Stomach smooth muscle (tissue), 2 donors: ENCODE results near the gene BACE2.

ENCODE experiments used
- H3K27ac ChIP-seq: one replicate; pipeline ENCODE4 v1.7.0; 2013; ENCODE audit warnings: mild to moderate bottlenecking, low read length, inconsistent platforms
- H3K27me3 ChIP-seq, 2 donors: one replicate each; pipeline ENCODE4 v1.7.0; 2013; ENCODE audit warnings: low read length in 2 of 2; ENCODE audit not compliant: insufficient read depth in 2 of 2, control insufficient read depth in 1 of 2
- H3K36me3 ChIP-seq, 2 donors: one replicate each; pipeline ENCODE4 v1.7.0; 2013; ENCODE audit warnings: low read length in 2 of 2; ENCODE audit not compliant: control insufficient read depth in 2 of 2, insufficient read depth in 2 of 2
- H3K4me1 ChIP-seq: one replicate; pipeline ENCODE4 v1.7.0; 2013; ENCODE audit warnings: low read length; ENCODE audit not compliant: control insufficient read depth, insufficient read depth
- H3K4me3 ChIP-seq, 2 donors: one replicate each; pipeline ENCODE4 v1.7.0; 2013; ENCODE audit warnings: low read length in 2 of 2
- H3K9ac ChIP-seq, 2 donors: one replicate each; pipeline ENCODE4 v1.7.0; 2013; ENCODE audit warnings: low read length in 2 of 2, mild to moderate bottlenecking in 1 of 2
- H3K9me3 ChIP-seq, 2 donors: one replicate each; pipeline ENCODE4 v1.7.0; 2013; ENCODE audit warnings: low read length in 2 of 2; ENCODE audit not compliant: control insufficient read depth in 2 of 2
- donor health status: healthy.
- donor health status: Pancreatic carcinoma.

The BACE2 gene

DNA sequence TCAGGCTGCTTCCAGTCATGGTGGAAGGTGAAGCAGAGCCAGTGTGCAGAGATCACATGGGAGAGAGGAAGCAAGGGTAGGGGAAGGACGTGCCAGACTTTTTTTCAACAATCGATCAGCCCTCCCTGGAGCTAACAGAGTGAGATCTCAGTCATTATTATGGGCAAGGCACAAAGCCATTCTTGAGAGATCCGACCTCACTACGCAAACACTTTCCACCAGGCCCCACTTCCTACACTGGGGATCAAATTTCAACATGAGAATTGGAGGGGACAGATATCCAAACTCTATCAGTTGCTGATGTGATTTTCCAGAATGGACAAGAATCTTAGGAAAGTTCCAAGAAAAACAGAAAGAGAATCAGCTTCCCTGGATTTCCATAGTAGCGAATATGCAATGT, 60.5 kb downstream of the BACE2 start:
- Histone ChIP-seq H3K4me3 (no peak overlapping the region), H3K27me3 (no peaks in the 10 kb centered on the region), H3K9ac (no peak overlapping the region), H3K4me1 (no peaks in the 10 kb centered on the region), H3K36me3 (peaks cover 7 to 31% of the 10 kb centered on the region in 2 donors), H3K27ac (no peak overlapping the region), H3K9me3 (no peaks in the 10 kb centered on the region)

GRCh38 chr21:41228958-41229357, 61.0 kb downstream of the BACE2 start:
- Histone ChIP-seq H3K36me3 (peaks cover 7 to 31% of the 10 kb centered on the region in 2 donors), H3K9ac (no peak overlapping the region), H3K27me3 (no peaks in the 10 kb centered on the region), H3K4me1 (no peaks in the 10 kb centered on the region), H3K9me3 (no peaks in the 10 kb centered on the region), H3K4me3 (no peak overlapping the region), H3K27ac (no peak overlapping the region)

GRCh38 chr21:41229509-41230248, 61.7 kb downstream of the BACE2 start:
- Histone ChIP-seq H3K4me3 (no peak overlapping the region), H3K9me3 (no peaks in the 10 kb centered on the region), H3K27ac (no peak overlapping the region), H3K36me3 (peaks cover 7 to 31% of the 10 kb centered on the region in 2 donors), H3K9ac (no peak overlapping the region), H3K27me3 (no peaks in the 10 kb centered on the region), H3K4me1 (no peaks in the 10 kb centered on the region)

GRCh38 chr21:41230497-41230896, 62.5 kb downstream of the BACE2 start:
- Histone ChIP-seq H3K27ac (no peak overlapping the region), H3K9ac (no peak overlapping the region), H3K9me3 (no peaks in the 10 kb centered on the region), H3K36me3 (peaks cover 7 to 31% of the 10 kb centered on the region in 2 donors), H3K4me3 (no peak overlapping the region), H3K27me3 (no peaks in the 10 kb centered on the region), H3K4me1 (no peaks in the 10 kb centered on the region)

DNA sequence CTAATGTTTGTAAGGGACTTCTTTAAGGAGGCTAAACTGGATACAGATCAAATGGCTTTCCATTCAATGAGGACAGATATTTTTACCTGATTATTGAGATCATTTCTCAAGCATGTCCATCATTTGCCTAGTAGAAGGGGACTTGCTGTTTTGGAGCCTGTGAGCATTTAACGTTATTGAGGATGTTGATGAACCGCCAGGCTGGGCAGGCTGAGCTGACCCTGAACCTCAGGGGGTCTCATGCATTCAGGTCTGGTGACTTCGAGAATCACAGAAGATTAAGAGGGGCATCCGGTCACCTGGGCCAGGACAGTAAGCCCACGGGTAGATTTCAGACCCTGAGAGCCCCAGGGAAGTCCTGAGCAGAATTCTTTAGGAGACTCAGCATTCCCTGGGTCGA, 63.1 kb downstream of the BACE2 start:
- no peaks in the 10 kb centered on the region for H3K4me1 ChIP-seq
- peaks cover 7 to 28% of the 10 kb centered on the region in 2 donors for H3K36me3 ChIP-seq
- no peak overlapping the region for H3K9ac ChIP-seq
- no peaks in the 10 kb centered on the region for H3K27me3 ChIP-seq
- no peak overlapping the region for H3K27ac ChIP-seq
- H3K9me3 ChIP-seq: no peaks in the 10 kb centered on the region
- H3K4me3 ChIP-seq: no peak overlapping the region

DNA sequence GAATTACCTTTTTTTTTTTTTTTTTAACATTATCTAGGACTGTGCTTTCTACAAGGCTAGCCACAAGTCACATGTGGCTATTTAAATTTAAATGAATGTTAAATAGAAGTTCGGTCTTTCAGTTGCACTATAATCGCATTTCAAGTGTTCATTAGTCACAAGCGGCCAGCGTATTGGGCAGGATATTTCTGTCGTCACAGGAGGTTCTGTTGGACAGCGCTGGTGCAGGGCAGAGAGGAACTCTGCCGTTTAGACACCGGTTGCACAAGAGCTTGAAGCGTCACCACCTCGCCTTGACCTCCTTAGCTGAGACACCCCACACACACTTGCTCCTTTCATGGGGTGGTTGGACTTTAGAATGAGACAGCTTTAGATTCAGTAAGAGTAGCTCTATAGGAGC, 64.1 kb downstream of the BACE2 start:
- Histone ChIP-seq H3K4me1 (no peaks in the 10 kb centered on the region), H3K27ac (no peak overlapping the region), H3K27me3 (no peaks in the 10 kb centered on the region), H3K9ac (no peak overlapping the region), H3K4me3 (no peak overlapping the region), H3K9me3 (no peaks in the 10 kb centered on the region), H3K36me3 (peaks cover 3 to 25% of the 10 kb centered on the region in 2 donors)

GRCh38 chr21:41233916-41234315, 66.0 kb downstream of the BACE2 start:
- no peaks in the 10 kb centered on the region for H3K4me1 ChIP-seq
- no peaks in the 10 kb centered on the region for H3K9me3 ChIP-seq
- no peak overlapping the region for H3K4me3 ChIP-seq
- peaks cover 9 to 22% of the 10 kb centered on the region in 2 donors for H3K36me3 ChIP-seq
- H3K9ac ChIP-seq: no peak overlapping the region
- H3K27ac ChIP-seq: no peak overlapping the region
- H3K27me3 ChIP-seq: no peaks in the 10 kb centered on the region

DNA sequence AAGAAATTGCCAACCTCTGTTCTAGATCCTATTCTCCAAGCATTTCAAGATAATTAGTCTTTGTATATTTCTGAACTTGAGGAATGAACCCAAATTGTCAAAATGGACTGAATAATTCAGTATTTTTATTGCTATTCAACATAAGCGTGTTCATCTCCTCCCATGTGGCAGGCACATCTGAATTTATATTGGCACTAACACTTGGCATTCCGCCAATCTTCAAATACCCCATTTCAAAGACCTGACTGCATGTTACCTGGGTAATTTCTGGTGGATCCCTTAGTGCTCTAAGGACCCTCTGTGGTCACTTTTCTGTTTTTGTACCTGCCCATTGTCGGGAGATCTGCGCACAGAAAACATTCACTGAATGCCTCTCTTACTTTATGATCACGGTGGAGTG, 66.6 kb downstream of the BACE2 start:
- H3K27me3 ChIP-seq: no peaks in the 10 kb centered on the region
- no peak overlapping the region for H3K4me3 ChIP-seq
- no peak overlapping the region for H3K27ac ChIP-seq
- no peak overlapping the region for H3K9ac ChIP-seq
- H3K9me3 ChIP-seq: no peaks in the 10 kb centered on the region
- H3K4me1 ChIP-seq: no peaks in the 10 kb centered on the region
- peaks cover 9 to 19% of the 10 kb centered on the region in 2 donors for H3K36me3 ChIP-seq

- Histone ChIP-seq H3K4me3 (no peak overlapping the region), H3K9ac (no peak overlapping the region), H3K36me3 (peaks cover 9 to 18% of the 10 kb centered on the region in 2 donors), H3K4me1 (no peaks in the 10 kb centered on the region), H3K27ac (no peak overlapping the region), H3K9me3 (no peaks in the 10 kb centered on the region), H3K27me3 (no peaks in the 10 kb centered on the region)
These were observed 67.2 kb downstream of the BACE2 start for GRCh38 chr21:41235201-41235600.

GRCh38 chr21:41236352-41236973, 68.5 kb downstream of the BACE2 start:
- no peaks in the 10 kb centered on the region for H3K27me3 ChIP-seq
- H3K27ac ChIP-seq: no peak overlapping the region
- H3K4me3 ChIP-seq: no peak overlapping the region
- no peaks in the 10 kb centered on the region for H3K4me1 ChIP-seq
- no peaks in the 10 kb centered on the region for H3K9me3 ChIP-seq
- H3K36me3 ChIP-seq: peaks cover 13 to 25% of the 10 kb centered on the region in 2 donors
- no peak overlapping the region for H3K9ac ChIP-seq
